Measurements from ENCODE around the gene KCND2. TPM values are rescaled to one million over a fixed set of nuclear protein-coding genes. Genes with fewer than 3 reads are reported as not detected.

The KCND2 gene
- total and polyA plus RNA-seq, 3 donors from 2014 or later: 3.8 to 6.1 (median 5.1) TPM

DNA sequence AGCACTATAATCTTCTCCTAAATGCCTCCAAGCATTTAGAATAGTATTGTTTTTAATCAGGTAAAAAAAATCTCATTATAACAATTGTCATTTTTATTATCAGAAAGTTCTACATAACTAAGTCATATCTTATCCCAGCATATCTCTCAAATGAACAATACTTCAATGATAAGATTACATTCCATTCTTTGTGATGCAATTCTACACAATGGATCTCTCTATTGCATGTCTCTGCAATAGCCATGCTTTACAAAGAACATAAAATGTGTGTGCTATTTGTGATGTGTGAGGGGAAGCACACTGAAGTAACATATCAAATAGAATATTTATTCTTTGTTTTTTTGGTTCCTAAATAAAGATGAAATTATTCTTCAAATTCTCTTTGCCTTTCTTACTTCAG lies 389.3 kb downstream of the KCND2 start:
- no peak for DNase-seq
- no peak for TF ChIP-seq POLR2A (IDR thresholded peaks at IDR 0.05)
- TF ChIP-seq, protein P1, sequence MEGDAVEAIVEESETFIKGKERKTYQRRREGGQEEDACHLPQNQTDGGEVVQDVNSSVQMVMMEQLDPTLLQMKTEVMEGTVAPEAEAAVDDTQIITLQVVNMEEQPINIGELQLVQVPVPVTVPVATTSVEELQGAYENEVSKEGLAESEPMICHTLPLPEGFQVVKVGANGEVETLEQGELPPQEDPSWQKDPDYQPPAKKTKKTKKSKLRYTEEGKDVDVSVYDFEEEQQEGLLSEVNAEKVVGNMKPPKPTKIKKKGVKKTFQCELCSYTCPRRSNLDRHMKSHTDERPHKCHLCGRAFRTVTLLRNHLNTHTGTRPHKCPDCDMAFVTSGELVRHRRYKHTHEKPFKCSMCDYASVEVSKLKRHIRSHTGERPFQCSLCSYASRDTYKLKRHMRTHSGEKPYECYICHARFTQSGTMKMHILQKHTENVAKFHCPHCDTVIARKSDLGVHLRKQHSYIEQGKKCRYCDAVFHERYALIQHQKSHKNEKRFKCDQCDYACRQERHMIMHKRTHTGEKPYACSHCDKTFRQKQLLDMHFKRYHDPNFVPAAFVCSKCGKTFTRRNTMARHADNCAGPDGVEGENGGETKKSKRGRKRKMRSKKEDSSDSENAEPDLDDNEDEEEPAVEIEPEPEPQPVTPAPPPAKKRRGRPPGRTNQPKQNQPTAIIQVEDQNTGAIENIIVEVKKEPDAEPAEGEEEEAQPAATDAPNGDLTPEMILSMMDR (IDR thresholded peaks at IDR 0.05): no peak

DNA sequence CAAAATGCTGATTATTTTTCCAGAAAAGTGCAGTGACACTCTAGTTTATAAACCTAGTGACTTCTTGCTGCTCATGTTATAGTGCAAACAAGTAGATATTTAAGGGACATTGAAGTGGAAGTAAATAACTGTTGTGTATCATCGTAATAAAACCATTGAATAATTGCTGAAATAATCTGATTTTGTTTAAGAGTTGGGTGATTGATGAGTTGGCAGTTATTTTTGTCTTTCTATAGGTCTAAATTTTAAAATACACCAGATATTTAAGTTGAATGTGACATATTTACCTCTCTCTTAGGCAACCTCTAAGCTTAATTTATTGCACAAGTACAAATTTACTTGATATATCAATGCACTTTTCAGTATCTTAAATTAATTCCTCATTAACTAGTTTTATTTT lies 392.1 kb downstream of the KCND2 start:
- 87 to 92% methylated on average over 1 of the region's 1 CpG for WGBS, 2 donors

More for the DNA sequence above, 389.3 kb downstream of the KCND2 start:
- Histone ChIP-seq H3K36me3 (ENCODE audit: low read depth, missing control alignments) (no peaks in the 10 kb centered on the region), H3K27ac (no peak overlapping the region), H3K9me3 (no peaks in the 10 kb centered on the region), H3K4me3 (no peak overlapping the region), H3K4me1 (no peaks in the 10 kb centered on the region), H3K27me3 (no peaks in the 10 kb centered on the region)
- intact Hi-C loops (cut with DNase I; ENCODE audit: low total_unique reads): no loop called here

DNA sequence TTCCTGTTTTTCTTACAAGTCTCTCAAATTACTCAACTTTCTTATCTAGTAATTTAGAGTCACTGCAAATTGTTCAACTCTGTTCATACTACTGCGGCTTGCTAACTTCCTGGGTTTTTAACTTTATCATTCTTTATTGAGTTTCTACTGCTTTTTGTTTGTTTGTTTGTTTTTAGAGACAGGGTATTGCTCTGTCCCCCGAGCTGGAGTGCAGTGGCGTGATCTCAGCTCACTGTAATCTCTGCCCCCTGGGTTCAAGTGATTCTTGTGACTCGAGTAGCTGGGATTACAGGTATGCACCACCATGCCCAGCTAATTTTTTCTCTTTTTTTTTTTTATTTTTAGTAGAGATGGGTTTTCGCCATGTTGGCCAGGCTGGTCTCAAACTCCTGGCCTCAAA lies 402.1 kb downstream of the KCND2 start:
- no peaks in the 10 kb centered on the region for H3K9me3 ChIP-seq
- no peak overlapping the region for H3K27ac ChIP-seq
- H3K36me3 ChIP-seq (ENCODE audit: low read depth, missing control alignments): no peaks in the 10 kb centered on the region
- no peaks in the 10 kb centered on the region for H3K27me3 ChIP-seq
- DNase-seq: no peak
- TF ChIP-seq POLR2A (IDR thresholded peaks at IDR 0.05): no peak
- TF ChIP-seq, protein P1 (IDR thresholded peaks at IDR 0.05): no peak
- H3K4me1 ChIP-seq: no peaks in the 10 kb centered on the region
- no peak overlapping the region for H3K4me3 ChIP-seq
- 85 to 92% methylated on average over 5 of the region's 5 CpGs for WGBS, 2 donors
- intact Hi-C loops (cut with DNase I; ENCODE audit: low total_unique reads): no loop called here

More for the DNA sequence above, 392.1 kb downstream of the KCND2 start:
- no peak for DNase-seq
- no peaks in the 10 kb centered on the region for H3K9me3 ChIP-seq
- H3K27me3 ChIP-seq: no peaks in the 10 kb centered on the region
- intact Hi-C loops (cut with DNase I; ENCODE audit: low total_unique reads): no loop called here
- H3K4me1 ChIP-seq: no peaks in the 10 kb centered on the region
- no peak overlapping the region for H3K27ac ChIP-seq
- no peak for TF ChIP-seq POLR2A (IDR thresholded peaks at IDR 0.05)
- TF ChIP-seq, protein P1 (IDR thresholded peaks at IDR 0.05): no peak
- no peak overlapping the region for H3K4me3 ChIP-seq
- no peaks in the 10 kb centered on the region for H3K36me3 ChIP-seq (ENCODE audit: low read depth, missing control alignments)

DNA sequence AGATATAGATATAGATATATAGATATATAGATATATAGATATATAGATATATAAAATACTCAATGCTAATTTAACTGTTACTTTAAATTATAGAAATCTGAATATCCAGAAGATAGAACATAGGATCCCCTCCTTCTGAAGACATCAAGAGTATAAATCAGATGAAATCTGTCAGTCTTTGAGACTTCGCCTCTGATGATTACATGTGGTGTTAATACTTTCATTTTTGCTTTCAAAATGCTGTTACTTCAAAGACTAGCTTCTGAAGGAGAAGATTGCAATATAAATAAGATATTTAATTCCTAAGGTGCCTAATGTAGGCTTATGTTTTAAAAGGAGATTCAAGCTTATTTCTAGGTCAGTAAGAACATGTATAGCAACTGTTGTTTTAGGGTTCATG lies 404.6 kb downstream of the KCND2 start:
- Histone ChIP-seq H3K4me3 (no peak overlapping the region), H3K9me3 (no peaks in the 10 kb centered on the region), H3K4me1 (no peaks in the 10 kb centered on the region), H3K27me3 (no peaks in the 10 kb centered on the region), H3K27ac (no peak overlapping the region), H3K36me3 (ENCODE audit: low read depth, missing control alignments) (no peaks in the 10 kb centered on the region)
- TF ChIP-seq, protein P1 (IDR thresholded peaks at IDR 0.05): no peak
- TF ChIP-seq POLR2A (IDR thresholded peaks at IDR 0.05): no peak
- 93 to 100% methylated on average over 1 of the region's 1 CpG for WGBS, 2 donors
- intact Hi-C loops (cut with DNase I; ENCODE audit: low total_unique reads): no loop called here
- DNase-seq: no peak

DNA sequence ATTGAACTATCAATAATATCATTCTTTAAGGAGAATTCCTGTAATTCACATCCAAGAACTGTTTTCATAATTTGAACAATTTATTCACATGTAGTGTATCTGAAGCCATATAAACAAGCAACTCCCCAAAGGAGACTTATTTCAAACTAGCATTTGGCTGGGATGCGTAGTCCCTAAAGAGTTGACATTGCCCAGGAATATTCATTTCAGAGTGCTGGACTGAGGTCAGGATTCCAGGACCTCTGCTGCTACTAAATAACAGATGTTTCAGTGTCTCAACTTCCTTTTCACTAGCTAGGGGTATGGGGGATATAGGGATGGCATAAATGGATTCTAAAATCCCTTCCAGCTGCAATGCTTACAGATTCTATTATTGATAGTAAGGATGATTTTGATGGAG lies 408.0 kb downstream of the KCND2 start:
- no peaks in the 10 kb centered on the region for H3K27me3 ChIP-seq
- no peak overlapping the region for H3K27ac ChIP-seq
- H3K4me1 ChIP-seq: no peaks in the 10 kb centered on the region
- H3K36me3 ChIP-seq (ENCODE audit: low read depth, missing control alignments): no peaks in the 10 kb centered on the region
- no peak for TF ChIP-seq POLR2A (IDR thresholded peaks at IDR 0.05)
- TF ChIP-seq, protein P1 (IDR thresholded peaks at IDR 0.05): no peak
- H3K9me3 ChIP-seq: no peaks in the 10 kb centered on the region
- 88 to 89% methylated on average over 1 of the region's 1 CpG for WGBS, 2 donors
- intact Hi-C loops (cut with DNase I; ENCODE audit: low total_unique reads): no loop called here
- no peak for DNase-seq
- H3K4me3 ChIP-seq: no peak overlapping the region

Measured in testis (tissue), 3 donors.